H1 (cell line): ENCODE results near the gene PREX1. TPM values are rescaled to one million over a fixed set of nuclear protein-coding genes. Genes with fewer than 3 reads are reported as not detected.

Experiments
- CTCF ChIA-PET: fragments of 300-600 bp; sonication (Branson Sonifier 250); formaldehyde crosslinking; loops from one replicate; lab custom pipeline; 2021; ENCODE audit not compliant: partially characterized antibody; lab: Charles Lee
- POLR2A ChIA-PET: fragments of 300-600 bp; sonication (Branson Sonifier 250); formaldehyde crosslinking; loops from one replicate; lab custom pipeline; 2021; ENCODE audit warnings: inconsistent platforms; ENCODE audit not compliant: partially characterized antibody; lab: Charles Lee
- DNase-seq, 2 experiments: peaks; one replicate each; pipeline versions ENCODE4 v3.0.0 to v3.0.0-alpha.2; 2010 to 2022; ENCODE audit warnings: low spot score in 2 of 2, low read depth in 1 of 2, mixed read lengths in 1 of 2
- FAIRE-seq: peaks from 2 replicates; lab custom pipeline; 2011; peaks lifted over from hg19 to GRCh38; lab: Jason Lieb, UNC
- H2AFZ ChIP-seq: 2 replicates; pipeline ENCODE4 v1.8.1; 2012; ENCODE audit warnings: low read length, inconsistent platforms
- H2AK5ac ChIP-seq: 2 replicates; pipeline ENCODE4 v1.6.1; 2013; ENCODE audit warnings: low read depth, low read length
- H2BK120ac ChIP-seq: replicated peaks from 2 replicates; pipeline ENCODE3; 2013; ENCODE audit warnings: low read depth, low read length, inconsistent platforms
- H2BK12ac ChIP-seq: 2 replicates; pipeline ENCODE4 v1.6.1; 2013; ENCODE audit warnings: low read depth, low read length
- H2BK15ac ChIP-seq: 2 replicates; pipeline ENCODE4 v1.6.1; 2013; ENCODE audit warnings: low read length
- H2BK20ac ChIP-seq: 2 replicates; pipeline ENCODE4 v1.6.1; 2013; ENCODE audit warnings: low read length
- H2BK5ac ChIP-seq: 2 replicates; pipeline ENCODE4 v1.6.1; 2013; ENCODE audit warnings: low read depth, low read length
- H3K14ac ChIP-seq: 2 replicates; pipeline ENCODE4 v1.6.1; 2013; ENCODE audit warnings: inconsistent platforms; ENCODE audit not compliant: insufficient read length
- H3K18ac ChIP-seq: 2 replicates; pipeline ENCODE4 v1.6.1; 2013; ENCODE audit warnings: low read length; ENCODE audit errors: extremely low read depth
- H3K23ac ChIP-seq: 2 replicates; pipeline ENCODE4 v1.6.1; 2013; ENCODE audit warnings: inconsistent platforms; ENCODE audit not compliant: insufficient read length
- H3K23me2 ChIP-seq: 2 replicates; pipeline ENCODE4 v1.6.1; 2013; ENCODE audit warnings: low read depth, low read length
- H3K27ac ChIP-seq: 2 replicates; pipeline ENCODE4 v1.6.1; 2011; ENCODE audit warnings: low read depth, low read length, inconsistent platforms
- H3K27me3 ChIP-seq, 4 experiments: replicated peaks in 1 of 4; 1 replicate in 1 of 4; 2 replicates in 3 of 4; pipeline versions ENCODE4 v1.6.1 to v1.8.1; 2011 to 2013; ENCODE audit warnings: low read length in 3 of 4, mild to moderate bottlenecking in 3 of 4, inconsistent platforms in 2 of 4, mixed read lengths in 2 of 4, moderate library complexity in 1 of 4; ENCODE audit not compliant: control insufficient read depth in 3 of 4, insufficient read depth in 3 of 4; ENCODE audit errors: extremely low read depth in 1 of 4
- H3K36me3 ChIP-seq, 4 experiments: 2 replicates each; pipeline versions ENCODE4 v1.6.1 to v1.8.1; 2011 to 2013; ENCODE audit warnings: mild to moderate bottlenecking in 4 of 4, low read length in 3 of 4, moderate library complexity in 2 of 4, control low read depth in 1 of 4, inconsistent platforms in 1 of 4; ENCODE audit not compliant: insufficient read depth in 4 of 4, control insufficient read depth in 2 of 4
- H3K4ac ChIP-seq: replicated peaks from 2 replicates; pipeline ENCODE3; 2013; ENCODE audit warnings: low read length, low read depth, mixed read lengths, inconsistent platforms; ENCODE audit not compliant: insufficient read length
- H3K4me1 ChIP-seq, 4 experiments: replicated peaks in 1 of 4; 1 replicate in 1 of 4; 2 replicates in 3 of 4; pipeline versions ENCODE4 v1.6.1 to v1.8.1; 2011 to 2013; ENCODE audit warnings: low read length in 3 of 4, inconsistent platforms in 2 of 4, mixed read lengths in 1 of 4; ENCODE audit not compliant: insufficient read depth in 4 of 4, control insufficient read depth in 3 of 4
- H3K4me2 ChIP-seq, 2 experiments: 2 replicates each; pipeline versions ENCODE4 v1.6.1 to v1.8.1; 2011 to 2013; ENCODE audit warnings: low read depth in 2 of 2, low read length in 2 of 2, control low read depth in 1 of 2, inconsistent platforms in 1 of 2, mild to moderate bottlenecking in 1 of 2; ENCODE audit not compliant: insufficient read depth in 1 of 2
- H3K4me3 ChIP-seq, 4 experiments: fragments of 200-600, 300-600 bp in 1 of 4; sonication (generic), shearing (Covaris generic), sonication (Bioruptor Twin) in 1 of 4; 2 replicates each; pipeline versions ENCODE4 v1.5.1 to v1.8.1; 2011 to 2016; ENCODE audit warnings: low read length in 4 of 4, low read depth in 3 of 4, control low read depth in 2 of 4, inconsistent platforms in 2 of 4, mild to moderate bottlenecking in 2 of 4, mixed read lengths in 1 of 4, moderate library complexity in 1 of 4; ENCODE audit not compliant: insufficient read depth in 2 of 4; ENCODE audit errors: extremely low read depth in 1 of 4
- H3K56ac ChIP-seq: replicated peaks from 2 replicates; pipeline ENCODE3; 2013; ENCODE audit warnings: low read depth, mild to moderate bottlenecking, mixed read lengths, low read length, inconsistent platforms; ENCODE audit not compliant: insufficient read length
- H3K79me1 ChIP-seq: 2 replicates; pipeline ENCODE4 v1.6.1; 2013; ENCODE audit warnings: low read depth, low read length, control low read depth
- H3K79me2 ChIP-seq, 2 experiments: 2 replicates each; pipeline versions ENCODE4 v1.6.1 to v1.8.1; 2012 to 2013; ENCODE audit warnings: low read length in 2 of 2, mild to moderate bottlenecking in 2 of 2, inconsistent platforms in 1 of 2; ENCODE audit not compliant: insufficient read depth in 2 of 2, control insufficient read depth in 1 of 2
- H3K9ac ChIP-seq, 4 experiments: replicated peaks in 1 of 4; 1 replicate in 1 of 4; 2 replicates in 3 of 4; pipeline versions ENCODE4 v1.6.1 to v1.8.1; 2011 to 2013; ENCODE audit warnings: low read depth in 3 of 4, low read length in 3 of 4, control low read depth in 2 of 4, mild to moderate bottlenecking in 2 of 4, moderate library complexity in 2 of 4, inconsistent platforms in 1 of 4; ENCODE audit errors: extremely low read depth in 1 of 4
- H3K9me3 ChIP-seq, 2 experiments: 2 replicates each; pipeline versions ENCODE4 v1.6.1 to v1.8.1; 2012 to 2013; ENCODE audit warnings: mild to moderate bottlenecking in 2 of 2, moderate library complexity in 2 of 2, control low read depth in 1 of 2, inconsistent platforms in 1 of 2, low read depth in 1 of 2, low read length in 1 of 2, mixed read lengths in 1 of 2; ENCODE audit not compliant: insufficient read depth in 2 of 2
- H4K20me1 ChIP-seq, 2 experiments: replicated peaks in 1 of 2; 2 replicates each; pipeline versions ENCODE3 to v1.8.1; 2011 to 2013; ENCODE audit warnings: inconsistent platforms in 2 of 2, low read length in 2 of 2, mild to moderate bottlenecking in 1 of 2; ENCODE audit not compliant: insufficient read depth in 2 of 2, control insufficient read depth in 1 of 2
- H4K5ac ChIP-seq: 2 replicates; pipeline ENCODE4 v1.6.1; 2013; ENCODE audit warnings: low read length, low read depth, mixed read lengths, inconsistent platforms; ENCODE audit not compliant: insufficient read length
- H4K8ac ChIP-seq: 2 replicates; pipeline ENCODE4 v1.8.0; 2013; ENCODE audit warnings: mild to moderate bottlenecking, moderate library complexity, low read length, inconsistent platforms; ENCODE audit not compliant: insufficient read depth; ENCODE audit errors: extremely low read depth
- H4K91ac ChIP-seq: replicated peaks from 2 replicates; pipeline ENCODE3; 2013; ENCODE audit warnings: low read length, mixed read lengths, inconsistent platforms; ENCODE audit not compliant: insufficient read length
- EZH2 ChIP-seq: fragments of 200-600 bp; sonication (generic); IDR thresholded peaks from 2 replicates; pipeline ENCODE4 v1.7.1; 2012; ENCODE audit warnings: low read depth, mild to moderate bottlenecking, moderate library complexity, low read length, inconsistent platforms; ENCODE audit not compliant: severe bottlenecking
- RNF2 ChIP-seq: fragments of 200-900, 300-1000 bp; sonication (generic); IDR thresholded peaks from 2 replicates; pipeline ENCODE4 v1.7.1; 2016; ENCODE audit warnings: borderline replicate concordance, low read depth, mild to moderate bottlenecking, antibody characterized with exemption, low read length; ENCODE audit not compliant: poor library complexity, severe bottlenecking; ENCODE audit errors: missing control alignments
- SIX5 ChIP-seq: IDR thresholded peaks from 2 replicates; pipeline ENCODE4 v1.6.1; 2011; ENCODE audit warnings: mild to moderate bottlenecking, low read depth, low read length
- SP1 ChIP-seq: IDR thresholded peaks from 2 replicates; pipeline ENCODE4 v1.6.1; 2011; ENCODE audit warnings: low read depth, low read length
- WGBS, 2 experiments: shearing (Covaris generic) in 1 of 2; methylation state at CpG; one replicate each; pipeline versions ENCODE4 v1.1.6 to v1.1.7; 2013 to 2015; ENCODE audit warnings: low lambda C conversion rate in 2 of 2, mixed read lengths in 2 of 2, inconsistent platforms in 1 of 2, low coverage in 1 of 2, missing lambda C conversion rate in 1 of 2; ENCODE audit not compliant: insufficient replicate concordance in 2 of 2, insufficient coverage in 1 of 2, insufficient read length in 1 of 2; ENCODE audit errors: extremely low coverage in 1 of 2, missing lambda C conversion rate in 1 of 2; 5-methylcytosine and 5-hydroxymethylcytosine counted together
- polyA plus RNA-seq, 7 experiments: library from polyadenylated mRNA; depleted of rRNA in 3 of 7; stranded (reverse) in 5 of 7; unstranded in 2 of 7; fragments of >200 nt in 5 of 7; fragments of 200-250 nt in 2 of 7; gene quantifications; 1 replicate in 5 of 7; 2 replicates in 1 of 7; 4 replicates in 1 of 7; pipeline versions ENCODE4 v1.2.1 to v1.2.3, GENCODE V29; 2011 to 2013; ENCODE audit warnings: missing spikeins in 2 of 7, mixed read lengths in 2 of 7
- total RNA-seq: library from RNA; stranded (reverse); fragmentation: NEBNext Ultra II Directional; extraction: Animal tissue kit (Norgen Biotek cat#: 25700); gene quantifications from 2 replicates; pipeline ENCODE4 v1.2.1, GENCODE V29; 2021
- TF ChIP-seq, protein P1 (sequence below): IDR thresholded peaks from 2 replicates; pipeline ENCODE4 v1.6.1; 2012; ENCODE audit warnings: inconsistent platforms

PREX1 gene
- total and polyA plus RNA-seq, 2 of the 8 experiments (the other 6 are each of a cell fraction or from before 2014, with no cell fraction given): 10.7 to 12.8 TPM

- POLR2A ChIA-PET: no interaction called here
- Histone ChIP-seq H3K27me3 (0 out of 7 replicates have a peak, but pooled peaks cover 0 to 2% (median 0%) of the 10 kb centered on the region in 4 experiments), H3K4me2 (no peak overlapping the region), H2BK5ac (no peak overlapping the region), H2BK20ac (no peak overlapping the region), H2BK15ac (no peak overlapping the region), H3K14ac (no peak overlapping the region), H3K79me1 (peaks cover 2% of the 10 kb centered on the region; the same call in 1 of the 2 replicates), H3K23ac (no peak overlapping the region), H3K56ac (no peak overlapping the region), H3K79me2 (no peaks in the 10 kb centered on the region), H4K91ac (no peak overlapping the region), H2AFZ (no peak overlapping the region), H3K27ac (no peak overlapping the region), H3K9me3 (no peaks in the 10 kb centered on the region), H3K9ac (no peak overlapping the region), H2BK12ac (no peak overlapping the region), H4K20me1 (no peaks in the 10 kb centered on the region), H3K18ac (no peak overlapping the region), H3K4me3 (no peak overlapping the region), H3K4me1 (peaks cover 0 to 17% (median 10%) of the 10 kb centered on the region in 4 experiments; a peak in 5 of 7 replicates), H2BK120ac (no peak overlapping the region), H2AK5ac (no peak overlapping the region), H3K4ac (no peak overlapping the region), H3K36me3 (no peaks in the 10 kb centered on the region), H4K5ac (no peak overlapping the region), H4K8ac (no peak overlapping the region), H3K23me2 (no peaks in the 10 kb centered on the region)
- FAIRE-seq: no peak
- WGBS, 2 experiments: 94% methylated on average over 6 of the region's 6 CpGs; no CpG with 5 or more reads in 1 of the 2 experiments
- DNase-seq: no peak
- CTCF ChIA-PET: no interaction called here
- TF ChIP-seq, protein P1, sequence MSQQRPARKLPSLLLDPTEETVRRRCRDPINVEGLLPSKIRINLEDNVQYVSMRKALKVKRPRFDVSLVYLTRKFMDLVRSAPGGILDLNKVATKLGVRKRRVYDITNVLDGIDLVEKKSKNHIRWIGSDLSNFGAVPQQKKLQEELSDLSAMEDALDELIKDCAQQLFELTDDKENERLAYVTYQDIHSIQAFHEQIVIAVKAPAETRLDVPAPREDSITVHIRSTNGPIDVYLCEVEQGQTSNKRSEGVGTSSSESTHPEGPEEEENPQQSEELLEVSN: no peak
- TF ChIP-seq SP1 (no peak), EZH2 (no peak), RNF2 (no peak), SIX5 (no peak)
Measured at GRCh38 chr20:48745330-48745729, 82.5 kb downstream of the PREX1 start.
